PC-9 (cell line): ENCODE measurements around the gene ETNK2.

Experiments
- EZH2 ChIP-seq: fragments of 200-600 bp; sonication (generic); IDR thresholded peaks from 2 replicates; pipeline ENCODE4 v1.8.0; 2017; ENCODE audit warnings: antibody characterized with exemption, low read depth
- TF ChIP-seq, protein P1 (sequence below): fragments of 200-600 bp; sonication (generic); conservative IDR thresholded peaks from 2 replicates; pipeline ENCODE4 v1.6.1; 2017; ENCODE audit warnings: mixed run types, antibody characterized with exemption, mild to moderate bottlenecking, moderate library complexity

- TF ChIP-seq, protein P1, sequence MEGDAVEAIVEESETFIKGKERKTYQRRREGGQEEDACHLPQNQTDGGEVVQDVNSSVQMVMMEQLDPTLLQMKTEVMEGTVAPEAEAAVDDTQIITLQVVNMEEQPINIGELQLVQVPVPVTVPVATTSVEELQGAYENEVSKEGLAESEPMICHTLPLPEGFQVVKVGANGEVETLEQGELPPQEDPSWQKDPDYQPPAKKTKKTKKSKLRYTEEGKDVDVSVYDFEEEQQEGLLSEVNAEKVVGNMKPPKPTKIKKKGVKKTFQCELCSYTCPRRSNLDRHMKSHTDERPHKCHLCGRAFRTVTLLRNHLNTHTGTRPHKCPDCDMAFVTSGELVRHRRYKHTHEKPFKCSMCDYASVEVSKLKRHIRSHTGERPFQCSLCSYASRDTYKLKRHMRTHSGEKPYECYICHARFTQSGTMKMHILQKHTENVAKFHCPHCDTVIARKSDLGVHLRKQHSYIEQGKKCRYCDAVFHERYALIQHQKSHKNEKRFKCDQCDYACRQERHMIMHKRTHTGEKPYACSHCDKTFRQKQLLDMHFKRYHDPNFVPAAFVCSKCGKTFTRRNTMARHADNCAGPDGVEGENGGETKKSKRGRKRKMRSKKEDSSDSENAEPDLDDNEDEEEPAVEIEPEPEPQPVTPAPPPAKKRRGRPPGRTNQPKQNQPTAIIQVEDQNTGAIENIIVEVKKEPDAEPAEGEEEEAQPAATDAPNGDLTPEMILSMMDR = no peak
- TF ChIP-seq EZH2 = no peak
These were observed 9.5 kb downstream of the ETNK2 start for GRCh38 chr1:204142032-204142974.
